Transverse colon (tissue), 4 donors: Measurements from ENCODE around the gene RPL15. TPM values are rescaled to one million over a fixed set of nuclear protein-coding genes. Genes with fewer than 3 reads are reported as not detected.
"Not testable (repeated sequence)": the region's sequence is repeated elsewhere in the genome, so short reads cannot be mapped to it uniquely, and the experiment has no call there.

Experiments used
- DNase-seq: peaks from one replicate; pipeline ENCODE4 v3.0.0-alpha.2; 2019
- H3K27ac ChIP-seq, 4 donors: fragments of 200-600 bp; sonication (generic); 2 replicates each; pipeline ENCODE4 v1.5.1; 2016 to 2018; ENCODE audit warnings: inconsistent platforms in 4 of 4
- H3K27me3 ChIP-seq: fragments of 200-600 bp; sonication (generic); 2 replicates; pipeline ENCODE4 v1.5.1; 2017; ENCODE audit warnings: inconsistent platforms
- H3K36me3 ChIP-seq, 4 donors: fragments of 200-600 bp; sonication (generic); 2 replicates each; pipeline ENCODE4 v1.5.1; 2017 to 2019; ENCODE audit warnings: inconsistent platforms in 4 of 4
- H3K4me1 ChIP-seq, 4 donors: fragments of 200-600 bp; sonication (generic); 2 replicates each; pipeline ENCODE4 v1.5.1; 2017 to 2020; ENCODE audit warnings: inconsistent platforms in 4 of 4
- H3K4me3 ChIP-seq, 4 donors: fragments of 200-600 bp; sonication (generic); 1 replicate in 1 of 4; 2 replicates in 3 of 4; pipeline versions ENCODE4 v1.5.1 to v1.6.1; 2017 to 2019; ENCODE audit warnings: inconsistent platforms in 4 of 4
- H3K9me3 ChIP-seq, 2 donors: fragments of 200-600 bp; sonication (generic); 2 replicates each; pipeline ENCODE4 v1.5.1; 2017 to 2019; ENCODE audit warnings: inconsistent platforms in 2 of 2
- CTCF ChIP-seq, 5 experiments: fragments of 200-600 bp in 3 of 5; fragments of 450-650 bp in 2 of 5; sonication (generic) in 3 of 5; IDR thresholded peaks; 1 replicate in 2 of 5; 2 replicates in 3 of 5; pipeline ENCODE4 v1.5.1; 2016 to 2017; ENCODE audit warnings: antibody characterized with exemption in 5 of 5, inconsistent platforms in 3 of 5, mild to moderate bottlenecking in 2 of 5, moderate library complexity in 1 of 5
- EP300 ChIP-seq: sonication (generic); formaldehyde crosslinking; IDR thresholded peaks from one replicate; pipeline ENCODE4 v1.6.1; 2017; ENCODE audit warnings: antibody characterized with exemption, low read depth
- POLR2A ChIP-seq: fragments of 450-650 bp; IDR thresholded peaks from one replicate; pipeline ENCODE4 v1.6.1; 2016; ENCODE audit warnings: antibody characterized with exemption, mild to moderate bottlenecking, moderate library complexity
- POLR2AphosphoS5 ChIP-seq, 3 donors: sonication (generic); formaldehyde crosslinking; IDR thresholded peaks; one replicate each; pipeline ENCODE4 v1.6.1; 2016; ENCODE audit warnings: antibody characterized with exemption in 3 of 3
- WGBS, 2 donors: methylation state at CpG; one replicate each; pipeline ENCODE4 v1.1.5; 2018; ENCODE audit warnings: low coverage in 1 of 2; 5-methylcytosine and 5-hydroxymethylcytosine counted together
- in situ Hi-C, 4 donors: fragments of 200-750 bp; cut with MboI; loops; one replicate each; pipeline versions ENCODE4 v1.15.0 to v1.15.1; 2017; ENCODE audit warnings: low sequenced_read_pairs in 3 of 4, low pct_ligation_motif_present in 1 of 4, low pct_unique_long_range_greater_than_20kb in 1 of 4
- intact Hi-C: fragments of 100-400 bp; cut with DNase I; formaldehyde crosslinking; loops from one replicate; pipeline ENCODE4 v1.15.1; 2023; ENCODE audit warnings: low total_unique reads
- total RNA-seq, 4 donors: library from RNA; depleted of rRNA; stranded (reverse); fragments of >200 nt; gene quantifications; one replicate each; pipeline ENCODE4 v1.1.0, GENCODE V29; 2016

RPL15 gene
- total RNA-seq, 4 donors from 2014 or later, result 443 to 1,500 (median 1,074) TPM

- TF ChIP-seq POLR2A, result no peak
- TF ChIP-seq EP300, result no peak
- no peak for TF ChIP-seq POLR2AphosphoS5 (IDR thresholded peaks at IDR 0.05)
- TF ChIP-seq CTCF (IDR thresholded peaks at IDR 0.05), result no peak
- Histone ChIP-seq H3K4me1 (peaks cover 0 to 18% (median 8%) of the 10 kb centered on the region in 4 donors), H3K9me3 (no peaks in the 10 kb centered on the region), H3K36me3 (no peaks in the 10 kb centered on the region), H3K27ac (no peak overlapping the region), H3K4me3 (no peak overlapping the region), H3K27me3 (no peaks in the 10 kb centered on the region)
- 83 to 94% methylated on average over 1 to 2 of the region's 2 CpGs for WGBS, 2 donors
- in situ Hi-C loops (loop anchor here in 3 of 4 donors (25.0 kb wide), 2 partner anchors 360 to 810 kb away; no protein-coding TSS in a partner anchor), intact Hi-C loops (no loop called here)
- DNase-seq, result no peak
These were observed 40.0 kb upstream of the RPL15 start for GRCh38 chr3:23876923-23877322.

GRCh38 chr3:23877329-23877980, 39.5 kb upstream of the RPL15 start:
- Histone ChIP-seq H3K4me3 (no peak overlapping the region), H3K27me3 (no peaks in the 10 kb centered on the region), H3K4me1 (peaks cover 0 to 18% (median 8%) of the 10 kb centered on the region in 4 donors), H3K27ac (no peak overlapping the region), H3K36me3 (no peaks in the 10 kb centered on the region), H3K9me3 (no peaks in the 10 kb centered on the region)
- no peak for DNase-seq
- TF ChIP-seq POLR2AphosphoS5 (IDR thresholded peaks at IDR 0.05), result no peak
- no peak for TF ChIP-seq CTCF (IDR thresholded peaks at IDR 0.05)
- TF ChIP-seq EP300, result no peak
- TF ChIP-seq POLR2A, result no peak
- intact Hi-C loops, result no loop called here
- 65 to 88% methylated on average over 2 to 5 of the region's 5 CpGs for WGBS, 2 donors
- in situ Hi-C loops, result loop anchor here in 3 of 4 donors (25.0 kb wide), 2 partner anchors 360 to 810 kb away; no protein-coding TSS in a partner anchor

- in situ Hi-C loops (loop anchor here in 3 of 4 donors (25.0 kb wide), 2 partner anchors 358 to 808 kb away; no protein-coding TSS in a partner anchor), intact Hi-C loops (no loop called here)
- Histone ChIP-seq H3K4me3 (no peak overlapping the region), H3K36me3 (no peaks in the 10 kb centered on the region), H3K9me3 (no peaks in the 10 kb centered on the region), H3K4me1 (peaks cover 0 to 18% (median 8%) of the 10 kb centered on the region in 4 donors), H3K27me3 (no peaks in the 10 kb centered on the region), H3K27ac (no peak overlapping the region)
- 98 to 100% methylated on average over 1 to 8 of the region's 8 CpGs for WGBS, 2 donors
- TF ChIP-seq POLR2A (no peak), POLR2AphosphoS5 (IDR thresholded peaks at IDR 0.05) (no peak), EP300 (no peak), CTCF (IDR thresholded peaks at IDR 0.05) (no peak)
- DNase-seq, result no peak
These were observed 37.4 kb upstream of the RPL15 start for GRCh38 chr3:23879485-23879884.

- DNase-seq, result no peak
- in situ Hi-C loops, result loop anchor here in 3 of 4 donors (25.0 kb wide), 2 partner anchors 356 to 806 kb away; no protein-coding TSS in a partner anchor
- Histone ChIP-seq H3K4me1 (peaks cover 0 to 18% (median 8%) of the 10 kb centered on the region in 4 donors), H3K27ac (no peak overlapping the region), H3K9me3 (no peaks in the 10 kb centered on the region), H3K4me3 (no peak overlapping the region), H3K36me3 (no peaks in the 10 kb centered on the region), H3K27me3 (no peaks in the 10 kb centered on the region)
- TF ChIP-seq CTCF (IDR thresholded peaks at IDR 0.05), result no peak
- no peak for TF ChIP-seq POLR2AphosphoS5 (IDR thresholded peaks at IDR 0.05)
- TF ChIP-seq EP300, result no peak
- no peak for TF ChIP-seq POLR2A
- 48 to 58% methylated on average over 4 of the region's 4 CpGs for WGBS, 2 donors
- intact Hi-C loops, result no loop called here
These were observed 36.1 kb upstream of the RPL15 start for GRCh38 chr3:23880703-23881339.

- H3K9me3 ChIP-seq, intact Hi-C loops, H3K4me3 ChIP-seq, H3K27ac ChIP-seq, DNase-seq, H3K27me3 ChIP-seq, H3K36me3 ChIP-seq: not testable (repeated sequence)
- in situ Hi-C loops, result loop anchor here in 3 of 4 donors (25.0 kb wide), 2 partner anchors 355 to 805 kb away; no protein-coding TSS in a partner anchor
- WGBS, 2 donors, result 93% methylated on average over 4 of the region's 4 CpGs; no CpG with 5 or more reads in 1 of the 2 donors
- H3K4me1 ChIP-seq, result peaks cover 0 to 14% (median 5%) of the 10 kb centered on the region in 4 donors
These were observed 34.9 kb upstream of the RPL15 start for GRCh38 chr3:23881993-23882392.
